ENCODE results near the gene PCDH9. TPM values are rescaled to one million over a fixed set of nuclear protein-coding genes. Genes with fewer than 3 reads are reported as not detected.
"Not testable (repeated sequence)": the region's sequence is repeated elsewhere in the genome, so short reads cannot be mapped to it uniquely, and the experiment has no call there.

The PCDH9 gene
- total RNA-seq, 4 donors from 2014 or later = 5.7 to 12.9 (median 6.8) TPM

DNA sequence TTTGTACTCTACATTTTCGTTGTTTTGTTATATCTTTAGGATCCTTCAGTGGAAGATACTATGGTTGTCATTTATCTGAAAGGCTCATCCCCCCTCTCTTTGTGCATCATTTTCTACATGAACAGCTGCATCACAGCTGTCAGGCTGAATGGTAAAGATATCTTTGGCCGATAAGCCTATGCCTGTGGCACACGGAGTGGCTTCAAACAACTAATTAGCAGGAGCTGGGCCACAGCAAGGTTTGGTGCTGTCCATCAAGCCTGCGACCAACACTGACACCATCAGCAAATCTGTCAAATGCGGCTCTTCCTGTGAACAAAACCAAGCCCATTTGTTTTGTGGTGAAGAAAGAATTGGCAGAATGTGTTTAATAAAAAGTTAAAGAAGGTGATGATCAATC is 334.4 kb downstream of the PCDH9 start:
- ATAC-seq (ENCODE audit: low FRiP score) (no peak), DNase-seq (ENCODE audit: low spot score) (no peak)
- TF ChIP-seq, protein P1, sequence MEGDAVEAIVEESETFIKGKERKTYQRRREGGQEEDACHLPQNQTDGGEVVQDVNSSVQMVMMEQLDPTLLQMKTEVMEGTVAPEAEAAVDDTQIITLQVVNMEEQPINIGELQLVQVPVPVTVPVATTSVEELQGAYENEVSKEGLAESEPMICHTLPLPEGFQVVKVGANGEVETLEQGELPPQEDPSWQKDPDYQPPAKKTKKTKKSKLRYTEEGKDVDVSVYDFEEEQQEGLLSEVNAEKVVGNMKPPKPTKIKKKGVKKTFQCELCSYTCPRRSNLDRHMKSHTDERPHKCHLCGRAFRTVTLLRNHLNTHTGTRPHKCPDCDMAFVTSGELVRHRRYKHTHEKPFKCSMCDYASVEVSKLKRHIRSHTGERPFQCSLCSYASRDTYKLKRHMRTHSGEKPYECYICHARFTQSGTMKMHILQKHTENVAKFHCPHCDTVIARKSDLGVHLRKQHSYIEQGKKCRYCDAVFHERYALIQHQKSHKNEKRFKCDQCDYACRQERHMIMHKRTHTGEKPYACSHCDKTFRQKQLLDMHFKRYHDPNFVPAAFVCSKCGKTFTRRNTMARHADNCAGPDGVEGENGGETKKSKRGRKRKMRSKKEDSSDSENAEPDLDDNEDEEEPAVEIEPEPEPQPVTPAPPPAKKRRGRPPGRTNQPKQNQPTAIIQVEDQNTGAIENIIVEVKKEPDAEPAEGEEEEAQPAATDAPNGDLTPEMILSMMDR (IDR thresholded peaks at IDR 0.05) = no peak

DNA sequence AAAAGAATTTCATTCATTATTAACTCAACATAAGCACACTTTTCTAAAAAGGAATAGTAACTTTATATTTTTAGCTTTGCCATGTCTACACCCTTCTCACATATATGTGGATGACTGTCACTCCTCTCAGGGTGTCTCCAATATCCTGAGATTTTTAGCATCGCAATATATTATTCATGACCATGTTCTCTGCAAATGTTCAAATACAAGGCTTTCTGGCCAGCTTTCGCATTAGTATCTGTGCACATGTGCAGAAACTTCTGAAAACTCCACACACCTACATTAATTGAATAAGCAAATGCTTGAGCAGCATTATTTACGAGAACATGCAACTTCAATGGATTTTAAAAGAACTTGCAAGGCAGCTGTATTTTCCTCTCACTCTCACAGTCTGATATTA is 334.8 kb downstream of the PCDH9 start:
- no peak for ATAC-seq (ENCODE audit: low FRiP score)
- TF ChIP-seq, protein P1 (IDR thresholded peaks at IDR 0.05) = no peak

DNA sequence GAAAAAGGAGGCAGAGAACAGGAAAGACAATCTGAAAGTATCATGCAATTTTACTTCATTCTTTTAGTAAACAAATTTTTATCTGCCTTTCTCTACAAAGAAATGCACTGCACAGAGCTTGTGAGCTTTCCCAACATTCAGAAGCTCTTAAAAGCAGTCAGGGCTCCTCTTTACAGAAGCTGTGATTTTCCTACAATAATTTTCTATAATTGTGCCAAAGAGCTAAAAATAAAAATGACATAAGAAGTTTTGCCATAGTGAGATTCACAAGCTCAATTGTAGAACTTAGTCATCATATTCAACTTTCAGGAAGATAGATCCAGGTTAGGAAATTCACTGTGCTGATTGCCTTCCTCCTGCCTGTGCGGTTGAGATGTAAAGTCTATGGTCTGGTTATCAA is 341.4 kb downstream of the PCDH9 start:
- DNase-seq (ENCODE audit: low spot score) (no peak), ATAC-seq (ENCODE audit: low FRiP score) (no peak)
- TF ChIP-seq, protein P1 (IDR thresholded peaks at IDR 0.05) = no peak

More for the DNA sequence above, 334.8 kb downstream of the PCDH9 start:
- DNase-seq (ENCODE audit: low spot score) = no peak

DNA sequence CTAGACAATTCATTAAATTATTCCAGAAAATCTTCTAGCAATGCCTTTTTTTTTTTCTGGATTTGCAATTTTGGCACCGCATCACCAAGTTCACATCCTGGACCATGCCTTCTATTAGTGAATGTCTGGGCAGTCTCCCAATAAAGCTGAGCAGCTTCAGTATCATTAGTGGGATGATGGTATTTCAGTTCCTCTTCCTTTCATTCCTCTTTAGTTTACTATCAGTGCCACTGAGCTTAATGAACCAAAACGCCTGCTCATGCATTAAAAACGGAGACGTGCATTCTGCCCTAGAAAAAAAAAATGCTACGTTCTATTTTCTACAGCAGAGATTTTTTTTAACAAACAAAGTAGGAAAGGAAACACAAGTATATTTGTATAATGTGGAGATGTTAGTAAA is 343.0 kb downstream of the PCDH9 start:
- DNase-seq (ENCODE audit: low spot score) (no peak), ATAC-seq (ENCODE audit: low FRiP score) (no peak)
- TF ChIP-seq, protein P1 (IDR thresholded peaks at IDR 0.05) = no peak

DNA sequence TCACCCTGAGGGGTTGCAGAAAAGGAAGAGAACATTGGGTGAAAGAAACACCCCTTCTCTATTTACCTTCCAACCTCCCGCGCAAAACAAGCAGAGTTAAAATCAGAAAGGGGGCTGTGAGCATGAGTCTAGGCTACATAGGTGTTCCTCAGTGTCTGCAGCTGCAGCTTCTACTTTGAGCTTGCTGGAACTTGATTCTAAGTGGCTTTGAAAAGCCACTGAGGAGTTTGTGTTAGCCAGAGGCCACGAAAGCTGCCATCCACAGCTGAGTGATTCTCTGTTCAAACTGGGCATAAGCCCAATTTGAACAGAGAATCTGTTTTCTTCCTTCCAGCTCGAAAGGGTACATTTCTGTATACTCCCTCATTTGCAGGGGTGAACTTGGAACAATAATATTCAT is 343.9 kb downstream of the PCDH9 start:
- DNase-seq (ENCODE audit: low spot score) (no peak), ATAC-seq (ENCODE audit: low FRiP score) (no peak)
- TF ChIP-seq, protein P1 (IDR thresholded peaks at IDR 0.05) = no peak

DNA sequence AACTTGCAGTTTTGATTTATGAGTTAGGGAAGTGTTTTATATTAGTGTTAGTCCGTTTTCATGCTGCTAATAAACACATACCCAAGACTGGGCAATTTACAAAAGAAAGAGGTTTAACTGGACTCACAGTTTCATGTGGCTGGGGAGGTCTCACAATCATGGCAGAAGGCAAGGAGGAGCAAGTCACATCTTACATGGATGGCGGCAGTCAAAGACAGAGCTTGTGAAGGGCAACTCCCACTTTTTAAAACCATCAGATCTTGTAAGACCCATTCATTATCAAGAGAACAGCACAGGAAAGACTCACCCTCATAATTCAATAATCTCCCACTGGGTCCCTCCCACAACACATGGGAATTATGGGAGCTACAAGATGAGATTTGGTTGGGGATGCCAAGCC is 349.0 kb downstream of the PCDH9 start:
- not testable (repeated sequence) for DNase-seq (ENCODE audit: low spot score); ATAC-seq (ENCODE audit: low FRiP score)

DNA sequence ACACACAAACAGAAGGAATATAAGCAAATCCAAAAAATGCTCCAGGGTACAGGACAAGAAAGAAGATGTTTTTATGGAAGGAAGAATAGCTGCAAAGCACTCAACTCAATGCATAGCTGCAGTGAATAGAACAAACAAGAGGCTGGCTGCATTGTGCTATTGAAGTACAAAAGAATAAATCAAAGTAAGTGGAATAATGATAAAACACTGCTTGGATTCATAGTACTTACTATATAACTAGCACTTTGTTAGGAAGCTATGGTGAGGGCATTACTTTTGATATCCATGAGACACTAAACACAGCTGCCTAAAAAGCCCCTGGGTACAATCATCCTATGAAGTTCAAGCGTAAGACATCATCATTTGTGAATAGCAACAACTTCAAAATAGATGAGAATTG is 350.1 kb downstream of the PCDH9 start:
- TF ChIP-seq, protein P1 (IDR thresholded peaks at IDR 0.05) = no peak
- no peak for ATAC-seq (ENCODE audit: low FRiP score)
- DNase-seq (ENCODE audit: low spot score) = no peak

DNA sequence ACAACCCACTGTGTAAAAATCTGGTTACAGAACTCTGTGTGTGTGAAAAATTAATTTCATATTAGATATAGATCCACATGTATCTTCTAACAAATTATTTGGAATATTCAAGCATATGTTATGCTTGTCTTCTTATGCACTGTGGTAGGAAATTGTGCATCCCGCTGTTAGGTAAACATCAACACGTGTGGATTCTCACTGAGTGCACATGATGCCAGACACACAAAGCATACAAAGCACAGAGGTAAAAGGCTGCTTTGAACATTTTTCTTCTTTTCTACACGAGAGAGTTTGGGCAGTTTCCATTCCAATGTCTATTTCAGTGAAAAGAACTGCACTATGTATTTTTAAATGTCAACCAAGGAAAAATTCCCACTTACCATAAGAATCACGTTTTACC is 354.9 kb downstream of the PCDH9 start:
- ATAC-seq (ENCODE audit: low FRiP score) (no peak), DNase-seq (ENCODE audit: low spot score) (no peak)
- TF ChIP-seq, protein P1 (IDR thresholded peaks at IDR 0.05) = no peak

All from omental fat pad (tissue), 4 donors.